ENCODE measurements around the gene LRRC3.

Gene LRRC3

GRCh38 chr21:44478124-44478800 lies 23.0 kb downstream of the LRRC3 start:
- no peak for DNase-seq (ENCODE audit: low read depth in 2 of 3, low spot score in 2 of 3)

- DNase-seq (ENCODE audit: low read depth in 2 of 3, low spot score in 2 of 3), result no peak
Observed at GRCh38 chr21:44478801-44479167, 23.5 kb downstream of the LRRC3 start.

- peak in 2 of 3 experiments; percentile 9 to 15 for DNase-seq (ENCODE audit: low read depth in 2 of 3, low spot score in 2 of 3)
Observed at GRCh38 chr21:44479556-44480199, 24.4 kb downstream of the LRRC3 start.

- DNase-seq (ENCODE audit: low read depth in 2 of 3, low spot score in 2 of 3), result no peak
Observed at GRCh38 chr21:44480200-44481053, 25.1 kb downstream of the LRRC3 start.

GRCh38 chr21:44482581-44483287 lies 27.4 kb downstream of the LRRC3 start:
- DNase-seq (ENCODE audit: low read depth in 2 of 3, low spot score in 2 of 3), result no peak

GRCh38 chr21:44483288-44484237 lies 28.3 kb downstream of the LRRC3 start:
- DNase-seq (ENCODE audit: low read depth in 2 of 3, low spot score in 2 of 3), result no peak

GRCh38 chr21:44484498-44485253 lies 29.4 kb downstream of the LRRC3 start:
- no peak for DNase-seq (ENCODE audit: low read depth in 2 of 3, low spot score in 2 of 3)

GRCh38 chr21:44485254-44485793 lies 30.0 kb downstream of the LRRC3 start:
- peak in 1 of 3 experiments; percentile 7 for DNase-seq (ENCODE audit: low read depth in 2 of 3, low spot score in 2 of 3)

GRCh38 chr21:44485796-44486195 lies 30.5 kb downstream of the LRRC3 start:
- DNase-seq (ENCODE audit: low read depth in 2 of 3, low spot score in 2 of 3), result no peak

GRCh38 chr21:44486302-44486701 lies 31.0 kb downstream of the LRRC3 start:
- DNase-seq (ENCODE audit: low read depth in 2 of 3, low spot score in 2 of 3), result no peak

- DNase-seq (ENCODE audit: low read depth in 2 of 3, low spot score in 2 of 3), result peak in 1 of 3 experiments; percentile 44
Observed at GRCh38 chr21:44487831-44488230, 32.5 kb downstream of the LRRC3 start.

- no peak for DNase-seq (ENCODE audit: low read depth in 2 of 3, low spot score in 2 of 3)
Observed at GRCh38 chr21:44489962-44490361, 34.7 kb downstream of the LRRC3 start.

GRCh38 chr21:44490405-44490804 lies 35.1 kb downstream of the LRRC3 start:
- DNase-seq (ENCODE audit: low read depth in 2 of 3, low spot score in 2 of 3), result no peak

- no peak for DNase-seq (ENCODE audit: low read depth in 2 of 3, low spot score in 2 of 3)
Observed at GRCh38 chr21:44490816-44491215, 35.5 kb downstream of the LRRC3 start.

GRCh38 chr21:44492567-44493385 lies 37.5 kb downstream of the LRRC3 start:
- no peak for DNase-seq (ENCODE audit: low read depth in 2 of 3, low spot score in 2 of 3)

GRCh38 chr21:44494418-44494817 lies 39.1 kb downstream of the LRRC3 start:
- DNase-seq (ENCODE audit: low read depth in 2 of 3, low spot score in 2 of 3), result no peak

- no peak for DNase-seq (ENCODE audit: low read depth in 2 of 3, low spot score in 2 of 3)
Observed at GRCh38 chr21:44494956-44495355, 39.6 kb downstream of the LRRC3 start.

Data from activated CD8-positive, alpha-beta memory T cell treated with anti-CD3 and anti-CD28 coated beads for 48 hours (primary cell).